Breast epithelium (tissue), 4 donors: ENCODE data around the gene VIPR1. TPM values are rescaled to one million over a fixed set of nuclear protein-coding genes. Genes with fewer than 3 reads are reported as not detected.
A peak's percentile ranks its signal among the peaks of the same experiment; 100 is the strongest.

Experiments used
- DNase-seq, 2 donors: peaks; one replicate each; pipeline ENCODE4 v3.0.0-alpha.2; 2019; ENCODE audit warnings: low spot score in 2 of 2
- H3K27ac ChIP-seq, 2 donors: fragments of 200-600 bp; sonication (generic) in 1 of 2; one replicate each; pipeline ENCODE4 v1.5.1; 2016 to 2019; ENCODE audit warnings: mild to moderate bottlenecking in 1 of 2
- H3K27me3 ChIP-seq, 2 donors: fragments of 200-600 bp; sonication (generic) in 1 of 2; one replicate each; pipeline versions ENCODE4 v1.5.1 to v1.6.0; 2017 to 2019; ENCODE audit warnings: control low read depth in 1 of 2, mild to moderate bottlenecking in 1 of 2
- H3K36me3 ChIP-seq: fragments of 200-600 bp; one replicate; pipeline ENCODE4 v1.5.1; 2019
- H3K4me1 ChIP-seq, 2 donors: fragments of 200-600 bp; sonication (generic); one replicate each; pipeline ENCODE4 v1.5.1; 2016 to 2019; ENCODE audit warnings: control low read depth in 1 of 2
- H3K4me3 ChIP-seq, 3 donors: fragments of 200-600 bp; sonication (generic); 1 replicate in 2 of 3; 2 replicates in 1 of 3; pipeline ENCODE4 v1.5.1; 2016 to 2019; ENCODE audit warnings: mild to moderate bottlenecking in 3 of 3, moderate library complexity in 2 of 3
- H3K9me3 ChIP-seq, 2 donors: fragments of 200-600 bp; sonication (generic) in 1 of 2; one replicate each; pipeline ENCODE4 v1.5.1; 2016 to 2019; ENCODE audit warnings: control low read depth in 1 of 2
- POLR2A ChIP-seq: fragments of 450-650 bp; IDR thresholded peaks from one replicate; pipeline ENCODE4 v1.6.1; 2016; ENCODE audit warnings: antibody characterized with exemption, mild to moderate bottlenecking, moderate library complexity
- POLR2AphosphoS5 ChIP-seq, 3 donors: sonication (generic); formaldehyde crosslinking; IDR thresholded peaks; one replicate each; pipeline ENCODE4 v1.6.1; 2017; ENCODE audit warnings: antibody characterized with exemption in 3 of 3
- intact Hi-C: fragments of 100-400 bp; cut with DNase I; formaldehyde crosslinking; loops from one replicate; pipeline ENCODE4 v1.15.1; 2023; ENCODE audit warnings: low total_unique reads
- total RNA-seq, 3 donors: library from RNA; depleted of rRNA; stranded (reverse); fragments of >200 nt; gene quantifications; one replicate each; pipeline ENCODE4 v1.1.0, GENCODE V29; 2016
- TF ChIP-seq, protein P1 (sequence below), 3 donors: fragments of 450-650 bp; IDR thresholded peaks; one replicate each; pipeline ENCODE4 v1.5.1; 2016 to 2017; ENCODE audit warnings: antibody characterized with exemption in 3 of 3, mild to moderate bottlenecking in 3 of 3, moderate library complexity in 3 of 3

The VIPR1 gene
- total RNA-seq, 3 donors from 2014 or later: 16.3 to 40.2 (median 25.2) TPM

DNA sequence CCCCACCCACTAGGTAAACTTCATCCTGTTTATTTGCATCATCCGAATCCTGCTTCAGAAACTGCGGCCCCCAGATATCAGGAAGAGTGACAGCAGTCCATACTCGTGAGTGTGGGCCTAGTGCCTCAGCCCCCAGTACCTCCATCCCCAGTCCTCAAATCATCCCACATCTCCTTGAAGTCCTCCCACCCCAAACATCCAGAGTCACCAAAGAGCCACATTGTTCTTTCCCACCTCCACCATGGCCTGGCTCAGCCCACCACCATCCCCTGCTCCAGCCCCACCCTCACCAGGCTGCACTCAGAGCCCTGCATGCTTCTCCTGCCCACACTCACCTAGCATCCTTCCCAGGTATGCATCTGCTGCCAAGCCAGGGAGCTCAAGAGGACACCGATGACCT is 29.8 kb downstream of the VIPR1 start:
- H3K27ac ChIP-seq: peak overlapping the region in 1 of 2 donors; percentile 32
- intact Hi-C loops: no loop called here
- H3K4me1 ChIP-seq: no peaks in the 10 kb centered on the region
- H3K27me3 ChIP-seq: no peaks in the 10 kb centered on the region
- H3K9me3 ChIP-seq: no peaks in the 10 kb centered on the region
- DNase-seq: no peak
- H3K4me3 ChIP-seq: no peak overlapping the region
- H3K36me3 ChIP-seq: no peaks in the 10 kb centered on the region
- TF ChIP-seq, protein P1, sequence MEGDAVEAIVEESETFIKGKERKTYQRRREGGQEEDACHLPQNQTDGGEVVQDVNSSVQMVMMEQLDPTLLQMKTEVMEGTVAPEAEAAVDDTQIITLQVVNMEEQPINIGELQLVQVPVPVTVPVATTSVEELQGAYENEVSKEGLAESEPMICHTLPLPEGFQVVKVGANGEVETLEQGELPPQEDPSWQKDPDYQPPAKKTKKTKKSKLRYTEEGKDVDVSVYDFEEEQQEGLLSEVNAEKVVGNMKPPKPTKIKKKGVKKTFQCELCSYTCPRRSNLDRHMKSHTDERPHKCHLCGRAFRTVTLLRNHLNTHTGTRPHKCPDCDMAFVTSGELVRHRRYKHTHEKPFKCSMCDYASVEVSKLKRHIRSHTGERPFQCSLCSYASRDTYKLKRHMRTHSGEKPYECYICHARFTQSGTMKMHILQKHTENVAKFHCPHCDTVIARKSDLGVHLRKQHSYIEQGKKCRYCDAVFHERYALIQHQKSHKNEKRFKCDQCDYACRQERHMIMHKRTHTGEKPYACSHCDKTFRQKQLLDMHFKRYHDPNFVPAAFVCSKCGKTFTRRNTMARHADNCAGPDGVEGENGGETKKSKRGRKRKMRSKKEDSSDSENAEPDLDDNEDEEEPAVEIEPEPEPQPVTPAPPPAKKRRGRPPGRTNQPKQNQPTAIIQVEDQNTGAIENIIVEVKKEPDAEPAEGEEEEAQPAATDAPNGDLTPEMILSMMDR (IDR thresholded peaks at IDR 0.05): no peak
- TF ChIP-seq POLR2AphosphoS5 (IDR thresholded peaks at IDR 0.05) (no peak), POLR2A (no peak)

- DNase-seq: peak in 1 of 2 donors; percentile 48
- Histone ChIP-seq H3K4me1 (no peaks in the 10 kb centered on the region), H3K36me3 (no peaks in the 10 kb centered on the region), H3K27ac (peak overlapping the region; percentile 33 to 35), H3K9me3 (no peaks in the 10 kb centered on the region), H3K4me3 (no peak overlapping the region), H3K27me3 (no peaks in the 10 kb centered on the region)
- intact Hi-C loops: no loop called here
- TF ChIP-seq, protein P1 (IDR thresholded peaks at IDR 0.05): no peak
- TF ChIP-seq POLR2AphosphoS5 (IDR thresholded peaks at IDR 0.05) (no peak), POLR2A (no peak)
Measured at GRCh38 chr3:42533161-42533897, 30.9 kb downstream of the VIPR1 start.

GRCh38 chr3:42535981-42536784 is 33.7 kb downstream of the VIPR1 start:
- intact Hi-C loops: no loop called here
- no peak for TF ChIP-seq POLR2A
- TF ChIP-seq, protein P1 (IDR thresholded peaks at IDR 0.05): peak in 1 of 3 donors; percentile 23
- no peaks in the 10 kb centered on the region for H3K27me3 ChIP-seq
- no peaks in the 10 kb centered on the region for H3K36me3 ChIP-seq
- no peak overlapping the region for H3K27ac ChIP-seq
- no peak overlapping the region for H3K4me3 ChIP-seq
- H3K9me3 ChIP-seq: no peaks in the 10 kb centered on the region
- peaks cover 0 to 4% of the 10 kb centered on the region in 2 donors for H3K4me1 ChIP-seq
- no peak for DNase-seq

- no peak for DNase-seq
- intact Hi-C loops: no loop called here
- H3K27ac ChIP-seq: no peak overlapping the region
- no peaks in the 10 kb centered on the region for H3K27me3 ChIP-seq
- TF ChIP-seq POLR2AphosphoS5 (IDR thresholded peaks at IDR 0.05): no peak
- TF ChIP-seq, protein P1 (IDR thresholded peaks at IDR 0.05): no peak
- no peak for TF ChIP-seq POLR2A
- no peaks in the 10 kb centered on the region for H3K9me3 ChIP-seq
- no peaks in the 10 kb centered on the region for H3K36me3 ChIP-seq
- no peak overlapping the region for H3K4me3 ChIP-seq
- H3K4me1 ChIP-seq: peaks cover 0 to 4% of the 10 kb centered on the region in 2 donors
Measured at GRCh38 chr3:42537350-42537749, 34.9 kb downstream of the VIPR1 start.
